AG09319 (cell line): ENCODE results near the gene NCKAP1.

Experiments
- DNase-seq: peaks from one replicate; pipeline ENCODE4 v3.0.0-alpha.2; 2010; ENCODE audit warnings: low read depth; ENCODE audit errors: extremely low read depth
- CTCF ChIP-seq: IDR thresholded peaks from 2 replicates; pipeline ENCODE4 v1.5.1; 2011; ENCODE audit warnings: low read depth, mild to moderate bottlenecking, inconsistent platforms, low read length, moderate library complexity

NCKAP1 gene

GRCh38 chr2:182951948-182952663, 86.2 kb downstream of the NCKAP1 start:
- TF ChIP-seq CTCF: no peak
- no peak for DNase-seq

GRCh38 chr2:182950546-182950945, 87.7 kb downstream of the NCKAP1 start:
- TF ChIP-seq CTCF: no peak
- DNase-seq: no peak

- TF ChIP-seq CTCF: no peak
- no peak for DNase-seq
Measured at GRCh38 chr2:182949572-182950189, 88.6 kb downstream of the NCKAP1 start.

GRCh38 chr2:182949052-182949451, 89.2 kb downstream of the NCKAP1 start:
- no peak for TF ChIP-seq CTCF
- no peak for DNase-seq

- TF ChIP-seq CTCF: no peak
- no peak for DNase-seq
Measured at GRCh38 chr2:182946958-182947369, 91.3 kb downstream of the NCKAP1 start.

- TF ChIP-seq CTCF: no peak
- DNase-seq: no peak
Measured at GRCh38 chr2:182943339-182943738, 94.9 kb downstream of the NCKAP1 start.

DNA sequence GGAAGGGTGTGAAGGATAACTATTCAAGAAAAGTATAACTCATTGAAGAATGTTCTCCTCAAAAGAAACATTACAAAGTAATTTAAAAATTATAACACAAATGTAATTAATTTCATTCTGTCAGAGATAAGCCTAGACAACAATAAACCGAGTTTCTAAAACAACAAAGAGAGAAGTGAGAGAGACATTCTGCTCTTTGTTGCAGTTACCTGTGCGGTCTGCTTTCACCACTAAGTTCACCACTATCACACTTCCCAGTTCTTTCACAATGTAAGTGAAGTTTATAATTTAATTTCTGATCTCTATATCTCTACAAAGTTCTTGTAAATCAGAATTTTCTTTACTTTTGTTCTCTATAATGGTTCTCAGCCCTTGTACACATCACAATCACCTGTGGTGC, 95.5 kb downstream of the NCKAP1 start:
- DNase-seq: no peak
- TF ChIP-seq CTCF: no peak
